K562 (cell line): ENCODE measurements around the gene FKBP1B. TPM values are rescaled to one million over a fixed set of nuclear protein-coding genes. Genes with fewer than 3 reads are reported as not detected.

Experiments used
- CREB3 ChIP-seq: fragments of 450-650 bp; conservative IDR thresholded peaks from 2 replicates; pipeline ENCODE4 v1.6.1; 2016; ENCODE audit warnings: missing genetic modification characterization, low read depth, mild to moderate bottlenecking, missing compliant biosample characterization, moderate library complexity
- FOS ChIP-seq: IDR thresholded peaks from 3 replicates; pipeline ENCODE4 v1.6.1; 2011; ENCODE audit not compliant: insufficient read length; ENCODE audit errors: extremely low read depth
- GTF2F1 ChIP-seq: IDR thresholded peaks from 2 replicates; pipeline ENCODE4 v1.6.1; 2011; ENCODE audit warnings: low read depth, low read length, improper control_type of control experiment
- KLF10 ChIP-seq: fragments of 250-450 bp; sonication (Bioruptor Pico); IDR thresholded peaks from 2 replicates; pipeline ENCODE4 v1.6.1; 2021; ENCODE audit warnings: matching md5 sums
- NBN ChIP-seq: fragments of 450-650 bp; IDR thresholded peaks from 2 replicates; pipeline ENCODE4 v1.6.1; 2016; ENCODE audit warnings: low read depth, mild to moderate bottlenecking
- POLR2A ChIP-seq: fragments of 450-650 bp; conservative IDR thresholded peaks from 2 replicates; pipeline ENCODE4 v1.6.1; 2016
- POLR3G ChIP-seq: IDR thresholded peaks from 2 replicates; pipeline ENCODE4 v1.6.1; 2011; ENCODE audit not compliant: insufficient read length, insufficient replicate concordance; ENCODE audit errors: extremely low read depth
- SMAD1 ChIP-seq: fragments of 150-350 bp; IDR thresholded peaks from 2 replicates; pipeline ENCODE4 v1.6.1; 2014; ENCODE audit warnings: low read length, low read depth; ENCODE audit not compliant: partially characterized antibody
- SMARCA5 ChIP-seq: fragments of 450-650 bp; IDR thresholded peaks from 2 replicates; pipeline ENCODE4 v1.6.1; 2016
- SMARCC2 ChIP-seq: fragments of 450-650 bp; IDR thresholded peaks from 2 replicates; pipeline ENCODE4 v1.6.1; 2017; ENCODE audit warnings: antibody characterized with exemption, moderate library complexity, mild to moderate bottlenecking, low read depth
- SRF ChIP-seq, 2 experiments: fragments of 250-450, 450-650 bp in 1 of 2; sonication (Bioruptor Pico) in 1 of 2; sonication (generic) in 1 of 2; formaldehyde crosslinking; IDR thresholded peaks; 2 replicates each; pipeline versions ENCODE4 v1.5.0 to v1.5.1; 2020 to 2022; ENCODE audit warnings: mild to moderate bottlenecking in 1 of 2, missing genetic modification reagents in 1 of 2
- STAG1 ChIP-seq: sonication (generic); formaldehyde crosslinking; IDR thresholded peaks from 2 replicates; pipeline ENCODE4 v1.5.0; 2020; ENCODE audit warnings: missing genetic modification reagents, borderline replicate concordance
- TBL1XR1 ChIP-seq, 2 experiments: IDR thresholded peaks; 2 replicates each; pipeline ENCODE4 v1.6.1; 2012; ENCODE audit warnings: improper control_type of control experiment in 2 of 2, low read length in 2 of 2, mild to moderate bottlenecking in 1 of 2
- TFE3 ChIP-seq: fragments of 450-650 bp; formaldehyde crosslinking; IDR thresholded peaks from 2 replicates; pipeline ENCODE4 v1.4.0; 2020; ENCODE audit warnings: mild to moderate bottlenecking, mixed read lengths
- TGIF2 ChIP-seq: sonication (generic); formaldehyde crosslinking; IDR thresholded peaks from 2 replicates; pipeline ENCODE4 v1.8.1; 2022; ENCODE audit warnings: mild to moderate bottlenecking, missing genetic modification reagents, moderate library complexity
- polyA plus RNA-seq, 8 experiments: library from polyadenylated mRNA; depleted of rRNA in 4 of 8; stranded (reverse) in 5 of 8; unstranded in 3 of 8; fragments of >200 nt; fragmentation: Nextera tagmentation in 2 of 8; fragmentation: Illumina TruSeq in 1 of 8; extraction: Ambion mirVana in 2 of 8; extraction: Trizol in 1 of 8; gene quantifications; 2 replicates each; pipeline versions ENCODE4 v1.2.1 to v1.2.3, GENCODE V29; 2011 to 2014; ENCODE audit warnings: inconsistent platforms in 1 of 8, missing spikeins in 1 of 8
- total RNA-seq, 7 experiments: library from RNA; depleted of rRNA in 6 of 7; stranded (reverse); fragments of >200 nt in 6 of 7; fragmentation: Illumina TruSeq in 2 of 7; extraction: Trizol in 2 of 7; gene quantifications; 2 replicates each; pipeline versions ENCODE4 v1.2.1 to v1.2.3, GENCODE V29; 2011 to 2021; ENCODE audit warnings: low replicate concordance in 1 of 7
- TF ChIP-seq, protein P1 (sequence below): fragments of 450-650 bp; formaldehyde crosslinking; conservative IDR thresholded peaks from 2 replicates; pipeline ENCODE4 v1.4.0; 2022; ENCODE audit warnings: mild to moderate bottlenecking, missing genetic modification characterization
- TF ChIP-seq, protein P2 (sequence below): fragments of 450-650 bp; formaldehyde crosslinking; IDR thresholded peaks from 2 replicates; pipeline ENCODE4 v1.4.0; 2022; ENCODE audit warnings: mild to moderate bottlenecking, moderate library complexity
- TF ChIP-seq, protein P3 (sequence below), 3 experiments: IDR thresholded peaks in 2 of 3; conservative IDR thresholded peaks in 1 of 3; 2 replicates each; pipeline ENCODE4 v1.5.1; 2011 to 2012; ENCODE audit warnings: low read length in 3 of 3, mild to moderate bottlenecking in 3 of 3, control low read depth in 2 of 3, improper control_type of control experiment in 1 of 3, inconsistent platforms in 1 of 3, low read depth in 1 of 3, mixed read lengths in 1 of 3, moderate library complexity in 1 of 3; ENCODE audit not compliant: insufficient read depth in 2 of 3

Gene FKBP1B
- total and polyA plus RNA-seq, 9 of the 15 experiments (the other 6 are each of a cell fraction or from before 2014, with no cell fraction given): 0.58 to 9.4 (median 1.6) TPM

DNA sequence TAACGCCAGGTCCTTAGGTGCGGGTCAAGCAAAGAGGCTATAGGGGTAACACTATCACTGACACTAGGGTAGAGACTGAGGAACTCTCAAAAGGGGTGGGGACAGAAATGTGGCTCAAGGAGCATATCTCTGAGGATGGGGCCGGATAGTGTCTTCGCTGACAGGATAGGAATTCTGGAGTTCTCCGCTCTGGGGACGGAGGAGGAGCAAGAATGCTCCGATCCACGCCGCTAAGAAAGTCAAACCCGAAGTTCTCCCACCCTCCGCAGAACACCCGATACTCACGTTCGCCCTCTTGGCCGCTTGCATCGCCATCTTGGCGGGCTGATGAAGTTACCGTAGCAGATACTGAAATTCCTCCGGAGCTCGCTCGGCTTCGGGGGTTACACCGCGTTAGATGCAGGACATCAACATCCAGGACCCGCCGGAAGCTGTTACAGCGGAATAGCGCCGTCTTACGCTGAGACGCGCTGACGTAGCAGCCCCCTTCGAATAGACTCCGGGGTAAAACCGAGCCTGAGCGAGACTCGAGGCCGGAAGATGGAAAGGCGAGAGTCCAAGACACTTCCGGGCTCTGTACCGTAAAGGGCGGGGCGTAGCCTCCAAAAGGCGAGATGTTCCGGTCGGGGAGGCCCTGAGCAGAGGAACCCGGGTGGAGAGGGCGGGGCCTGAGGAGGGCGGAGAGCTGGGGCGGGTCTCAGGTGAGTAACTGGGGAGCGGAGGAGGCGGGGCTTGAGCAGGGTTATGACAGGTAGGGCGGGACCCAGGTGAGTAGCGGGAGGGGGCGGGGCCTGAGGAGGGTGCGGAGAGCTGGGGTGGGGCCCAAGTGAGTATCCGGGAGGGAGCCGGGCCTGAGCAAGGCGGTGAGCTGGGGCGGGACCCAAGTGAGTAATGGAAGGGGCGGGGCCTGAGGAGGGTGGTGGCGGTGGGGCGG lies 26.6 kb downstream of the FKBP1B start, which contains the start of gene SF3B6 (continued):
- TF ChIP-seq FOS (no peak), SMARCC2 (0 out of 2 replicates have a peak, but pooled peaks have one; percentile 18), SRF (CRISPR knock-in tag; IDR thresholded peaks at IDR 0.05) (peak; percentile 88 to 98; a peak in 3 of 4 replicates), STAG1 (CRISPR knock-in tag) (no peak), TBL1XR1 (IDR thresholded peaks at IDR 0.05; ENCODE audit: low read length in 2 of 2) (peak in 1 of 2 experiments; percentile 90; a peak in 2 of 4 replicates), POLR2A (peak; percentile 94), SMARCA5 (0 out of 2 replicates have a peak, but pooled peaks have one; percentile 11), TGIF2 (CRISPR knock-in tag) (no peak), CREB3 (tag) (0 out of 2 replicates have a peak, but pooled peaks have one; percentile 54), KLF10 (CRISPR knock-in tag) (no peak), GTF2F1 (peak; percentile 82; the same call in 1 of the 2 replicates), TFE3 (CRISPR knock-in tag) (no peak), SMAD1 (no peak), NBN (peak; percentile 91), POLR3G (no peak)
- TF ChIP-seq, protein P1, sequence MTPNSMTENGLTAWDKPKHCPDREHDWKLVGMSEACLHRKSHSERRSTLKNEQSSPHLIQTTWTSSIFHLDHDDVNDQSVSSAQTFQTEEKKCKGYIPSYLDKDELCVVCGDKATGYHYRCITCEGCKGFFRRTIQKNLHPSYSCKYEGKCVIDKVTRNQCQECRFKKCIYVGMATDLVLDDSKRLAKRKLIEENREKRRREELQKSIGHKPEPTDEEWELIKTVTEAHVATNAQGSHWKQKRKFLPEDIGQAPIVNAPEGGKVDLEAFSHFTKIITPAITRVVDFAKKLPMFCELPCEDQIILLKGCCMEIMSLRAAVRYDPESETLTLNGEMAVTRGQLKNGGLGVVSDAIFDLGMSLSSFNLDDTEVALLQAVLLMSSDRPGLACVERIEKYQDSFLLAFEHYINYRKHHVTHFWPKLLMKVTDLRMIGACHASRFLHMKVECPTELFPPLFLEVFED (CRISPR knock-in tag): 0 out of 2 replicates have a peak, but pooled peaks have one; percentile 7
- TF ChIP-seq, protein P2, sequence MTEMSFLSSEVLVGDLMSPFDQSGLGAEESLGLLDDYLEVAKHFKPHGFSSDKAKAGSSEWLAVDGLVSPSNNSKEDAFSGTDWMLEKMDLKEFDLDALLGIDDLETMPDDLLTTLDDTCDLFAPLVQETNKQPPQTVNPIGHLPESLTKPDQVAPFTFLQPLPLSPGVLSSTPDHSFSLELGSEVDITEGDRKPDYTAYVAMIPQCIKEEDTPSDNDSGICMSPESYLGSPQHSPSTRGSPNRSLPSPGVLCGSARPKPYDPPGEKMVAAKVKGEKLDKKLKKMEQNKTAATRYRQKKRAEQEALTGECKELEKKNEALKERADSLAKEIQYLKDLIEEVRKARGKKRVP (CRISPR knock-in tag): no peak
- TF ChIP-seq, protein P3, sequence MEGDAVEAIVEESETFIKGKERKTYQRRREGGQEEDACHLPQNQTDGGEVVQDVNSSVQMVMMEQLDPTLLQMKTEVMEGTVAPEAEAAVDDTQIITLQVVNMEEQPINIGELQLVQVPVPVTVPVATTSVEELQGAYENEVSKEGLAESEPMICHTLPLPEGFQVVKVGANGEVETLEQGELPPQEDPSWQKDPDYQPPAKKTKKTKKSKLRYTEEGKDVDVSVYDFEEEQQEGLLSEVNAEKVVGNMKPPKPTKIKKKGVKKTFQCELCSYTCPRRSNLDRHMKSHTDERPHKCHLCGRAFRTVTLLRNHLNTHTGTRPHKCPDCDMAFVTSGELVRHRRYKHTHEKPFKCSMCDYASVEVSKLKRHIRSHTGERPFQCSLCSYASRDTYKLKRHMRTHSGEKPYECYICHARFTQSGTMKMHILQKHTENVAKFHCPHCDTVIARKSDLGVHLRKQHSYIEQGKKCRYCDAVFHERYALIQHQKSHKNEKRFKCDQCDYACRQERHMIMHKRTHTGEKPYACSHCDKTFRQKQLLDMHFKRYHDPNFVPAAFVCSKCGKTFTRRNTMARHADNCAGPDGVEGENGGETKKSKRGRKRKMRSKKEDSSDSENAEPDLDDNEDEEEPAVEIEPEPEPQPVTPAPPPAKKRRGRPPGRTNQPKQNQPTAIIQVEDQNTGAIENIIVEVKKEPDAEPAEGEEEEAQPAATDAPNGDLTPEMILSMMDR (IDR thresholded peaks at IDR 0.05 in 2 of 3, conservative IDR thresholded peaks at IDR 0.05 in 1 of 3; ENCODE audit: insufficient read depth in 2 of 3, low read depth in 1 of 3, low read length in 3 of 3): peak in 1 of 3 experiments; percentile 14; a peak in 1 of 6 replicates
